Loucy (cell line): ENCODE measurements around the gene OR5B2.

ENCODE experiments used
- H2AFZ ChIP-seq: fragments of 200-600 bp; sonication (generic); 2 replicates; pipeline ENCODE4 v1.6.0; 2016; ENCODE audit warnings: antibody characterized with exemption, mild to moderate bottlenecking, low read length, moderate library complexity
- H3F3A ChIP-seq: fragments of 200-600 bp; 2 replicates; pipeline ENCODE4 v1.6.0; 2016; ENCODE audit warnings: antibody characterized with exemption, low read depth, mild to moderate bottlenecking
- H3K27me3 ChIP-seq: fragments of 200-600 bp; sonication (generic); 2 replicates; pipeline ENCODE4 v1.6.1; 2014; ENCODE audit warnings: low read length, mild to moderate bottlenecking; ENCODE audit not compliant: insufficient read depth, poor library complexity, severe bottlenecking
- H3K36me3 ChIP-seq: fragments of 200-600 bp; sonication (generic); 2 replicates; pipeline ENCODE4 v1.6.1; 2016; ENCODE audit warnings: low read length; ENCODE audit not compliant: insufficient read depth
- H3K4me1 ChIP-seq: fragments of 200-600 bp; sonication (generic); 2 replicates; pipeline ENCODE4 v1.5.1; 2014; ENCODE audit warnings: low read length, mild to moderate bottlenecking; ENCODE audit not compliant: insufficient read depth, poor library complexity, severe bottlenecking
- H3K4me2 ChIP-seq: fragments of 200-600 bp; sonication (generic); 2 replicates; pipeline ENCODE4 v1.6.0; 2014; ENCODE audit warnings: antibody characterized with exemption, low read length, low read depth, mild to moderate bottlenecking; ENCODE audit not compliant: poor library complexity, severe bottlenecking
- H3K4me3 ChIP-seq: fragments of 200-600 bp; sonication (generic); 2 replicates; pipeline ENCODE4 v1.5.1; 2014; ENCODE audit warnings: low read length, mild to moderate bottlenecking, mixed read lengths; ENCODE audit not compliant: poor library complexity, severe bottlenecking
- H3K79me2 ChIP-seq: fragments of 200-600 bp; sonication (generic); 2 replicates; pipeline ENCODE4 v1.6.1; 2014; ENCODE audit warnings: low read length; ENCODE audit not compliant: insufficient read depth
- H3K9ac ChIP-seq: fragments of 200-600 bp; sonication (generic); 2 replicates; pipeline ENCODE4 v1.6.0; 2014; ENCODE audit warnings: mild to moderate bottlenecking, low read depth, low read length, moderate library complexity; ENCODE audit not compliant: poor library complexity, severe bottlenecking
- H3K9me2 ChIP-seq: fragments of 200-600 bp; sonication (generic); replicated peaks from 2 replicates; pipeline ENCODE4 v1.6.1; 2016; ENCODE audit warnings: low read depth, low read length, mixed read lengths
- H3K9me3 ChIP-seq: fragments of 200-600 bp; sonication (generic); 2 replicates; pipeline ENCODE4 v1.6.1; 2014; ENCODE audit warnings: mild to moderate bottlenecking, antibody characterized with exemption, low read length, low read depth; ENCODE audit not compliant: insufficient read depth
- H4K20me1 ChIP-seq: fragments of 200-600 bp; sonication (generic); 2 replicates; pipeline ENCODE4 v1.6.0; 2014; ENCODE audit warnings: antibody characterized with exemption, low read length, mild to moderate bottlenecking; ENCODE audit not compliant: insufficient read depth, poor library complexity, severe bottlenecking
- CTCF ChIP-seq: fragments of 200-600 bp; sonication (generic); conservative IDR thresholded peaks from 2 replicates; pipeline ENCODE4 v1.5.1; 2014; ENCODE audit warnings: mild to moderate bottlenecking, antibody characterized with exemption, low read length
- EZH2phosphoT487 ChIP-seq: fragments of 200-600 bp; IDR thresholded peaks from 2 replicates; pipeline ENCODE4 v1.6.1; 2018; ENCODE audit warnings: antibody characterized with exemption, mild to moderate bottlenecking, moderate library complexity, borderline replicate concordance

Gene OR5B2

GRCh38 chr11:58465690-58466089 lies 37.8 kb upstream of the OR5B2 start:
- Histone ChIP-seq H3K9ac (no peak overlapping the region), H3K79me2 (no peaks in the 10 kb centered on the region), H3K4me1 (no peaks in the 10 kb centered on the region), H3F3A (no peaks in the 10 kb centered on the region), H3K36me3 (no peaks in the 10 kb centered on the region), H4K20me1 (no peaks in the 10 kb centered on the region), H3K4me3 (no peak overlapping the region), H3K27me3 (no peaks in the 10 kb centered on the region), H2AFZ (no peak overlapping the region), H3K4me2 (no peak overlapping the region), H3K9me2 (no peaks in the 10 kb centered on the region), H3K9me3 (no peaks in the 10 kb centered on the region)
- TF ChIP-seq CTCF (no peak), EZH2phosphoT487 (no peak)

GRCh38 chr11:58451585-58451984 lies 23.7 kb upstream of the OR5B2 start:
- Histone ChIP-seq H3K9me3 (no peaks in the 10 kb centered on the region), H3K4me1 (no peaks in the 10 kb centered on the region), H3K4me3 (no peak overlapping the region), H3K27me3 (no peaks in the 10 kb centered on the region), H3F3A (0 out of 2 replicates have a peak, but pooled peaks cover 5% of the 10 kb centered on the region), H2AFZ (no peak overlapping the region), H3K79me2 (no peaks in the 10 kb centered on the region), H4K20me1 (no peaks in the 10 kb centered on the region), H3K9me2 (no peaks in the 10 kb centered on the region), H3K4me2 (peak overlapping the region; percentile 9), H3K36me3 (no peaks in the 10 kb centered on the region), H3K9ac (no peak overlapping the region)
- no peak for TF ChIP-seq EZH2phosphoT487
- no peak for TF ChIP-seq CTCF

- Histone ChIP-seq H3K4me1 (no peaks in the 10 kb centered on the region), H3K9me3 (no peaks in the 10 kb centered on the region), H2AFZ (no peak overlapping the region)
These were observed 18.4 kb upstream of the OR5B2 start for GRCh38 chr11:58446294-58446693.

More at GRCh38 chr11:58446294-58446693, 18.4 kb upstream of the OR5B2 start:
- Histone ChIP-seq H3K36me3 (no peaks in the 10 kb centered on the region), H3K27me3 (no peaks in the 10 kb centered on the region), H3K9ac (no peak overlapping the region), H4K20me1 (no peaks in the 10 kb centered on the region), H3K4me2 (no peak overlapping the region), H3K9me2 (no peaks in the 10 kb centered on the region), H3K79me2 (no peaks in the 10 kb centered on the region), H3F3A (0 out of 2 replicates have a peak, but pooled peaks cover 2% of the 10 kb centered on the region), H3K4me3 (no peak overlapping the region)
- TF ChIP-seq CTCF, result no peak
- TF ChIP-seq EZH2phosphoT487, result no peak
